Measurements from ENCODE around the gene C16orf95.
"Not testable (repeated sequence)": the region's sequence is repeated elsewhere in the genome, so short reads cannot be mapped to it uniquely, and the experiment has no call there.

Gene C16orf95, protein sequence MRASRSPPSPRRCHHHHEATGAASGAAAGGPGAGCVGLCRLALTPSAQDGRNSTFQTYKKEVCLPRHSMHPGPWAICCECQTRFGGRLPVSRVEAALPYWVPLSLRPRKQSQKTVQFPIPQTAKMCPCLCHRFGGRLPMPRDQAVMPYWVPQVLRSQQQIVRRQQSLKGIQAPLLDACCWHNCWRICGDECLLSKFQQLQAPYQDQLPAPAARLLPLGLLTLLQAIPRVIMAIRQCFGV

GRCh38 chr16:87316923-87317749 lies at the start of gene C16orf95:
C16orf95 (minus strand) TSS chr16:87317392; CDS start chr16:87317242, 150 bp downstream.
- peak; percentile 86 for DNase-seq

DNA sequence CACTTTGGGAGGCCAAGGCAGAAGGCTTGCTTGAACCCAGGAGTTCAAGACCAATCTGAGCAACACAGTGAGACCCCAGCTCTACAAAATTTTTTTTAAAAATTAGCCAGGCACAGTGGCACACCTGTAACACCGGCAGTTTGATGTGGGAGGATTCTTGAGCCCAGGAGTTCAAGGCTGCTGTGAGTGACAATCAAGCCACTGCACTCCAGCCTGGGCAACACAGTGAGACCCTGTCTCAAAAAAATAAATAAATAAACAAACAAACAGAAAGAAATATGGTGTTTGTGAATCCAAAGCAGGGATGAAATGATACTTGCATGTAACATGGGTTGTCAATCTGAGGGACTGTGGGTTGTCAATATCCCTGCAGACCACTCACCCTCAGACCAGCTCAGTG lies 49.7 kb upstream of the C16orf95 start:
- DNase-seq = no peak

GRCh38 chr16:87366288-87366687 lies 49.1 kb upstream of the C16orf95 start:
- DNase-seq = no peak

- DNase-seq = no peak
These were observed 48.0 kb upstream of the C16orf95 start for GRCh38 chr16:87365021-87365713.

DNA sequence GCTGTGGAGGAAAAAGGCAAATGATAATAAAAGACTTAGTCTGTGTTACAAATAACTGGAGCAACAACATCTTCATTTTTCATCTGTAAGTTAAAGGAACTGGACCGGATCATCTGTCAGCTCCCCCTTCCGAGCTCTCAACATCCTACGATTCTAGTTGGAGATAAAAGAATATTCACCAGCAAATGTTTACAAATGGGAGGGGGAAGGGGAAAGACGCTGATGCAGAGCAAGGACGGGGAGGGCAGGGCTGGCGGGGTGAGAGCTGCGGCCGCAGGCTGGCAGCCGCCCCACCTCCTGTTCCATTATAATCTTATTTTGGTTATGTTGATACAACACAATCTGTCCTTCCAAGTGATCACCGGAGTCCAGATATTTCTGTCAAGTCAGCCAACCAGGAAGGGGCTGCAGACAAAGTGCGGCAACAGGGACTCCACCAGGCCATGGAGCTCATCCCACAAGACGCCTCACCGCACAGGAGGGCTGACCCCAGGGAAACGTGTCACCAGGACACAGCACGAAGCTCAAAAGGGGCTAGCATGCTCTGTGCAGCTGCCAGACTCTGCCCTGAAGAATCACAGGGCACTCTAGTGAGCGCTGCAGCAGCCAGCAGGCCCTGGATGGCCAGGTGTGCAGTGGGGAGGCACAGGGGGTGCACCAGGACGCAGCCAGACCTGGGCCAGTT lies 46.7 kb upstream of the C16orf95 start:
- no peak for DNase-seq

GRCh38 chr16:87362828-87363559 lies 45.8 kb upstream of the C16orf95 start:
- not testable (repeated sequence) for DNase-seq

DNA sequence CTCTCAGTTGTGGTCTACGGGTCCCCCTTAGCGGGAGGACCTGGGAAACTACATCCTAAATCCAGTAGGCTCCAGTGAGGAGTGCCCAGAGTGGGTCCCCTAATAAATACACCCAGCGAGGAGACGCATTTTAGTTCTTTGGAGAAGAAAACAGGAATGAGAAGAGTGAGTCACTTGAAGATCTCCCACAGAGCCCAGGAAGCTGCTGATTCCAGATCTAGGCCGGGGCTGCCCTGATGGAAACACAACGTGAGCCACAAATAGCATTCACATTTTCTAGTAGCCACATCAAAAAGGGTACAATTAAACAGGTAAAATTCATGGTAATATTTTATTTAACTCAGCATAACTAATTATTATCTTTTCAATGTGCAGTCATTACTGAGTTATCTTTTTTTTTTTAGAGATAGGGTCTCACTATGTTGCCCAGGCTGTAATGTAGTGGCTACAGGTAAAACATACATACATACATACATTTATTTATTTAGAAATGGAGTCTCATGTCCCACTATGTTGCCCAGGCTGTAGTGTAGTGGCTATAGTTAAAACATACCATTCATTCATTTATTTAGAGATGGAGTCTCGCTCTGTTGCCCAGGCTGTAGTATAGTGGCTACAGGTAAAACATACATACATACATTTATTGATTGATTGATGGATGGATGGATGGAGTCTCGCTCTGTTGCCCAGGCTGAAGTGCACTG lies 44.9 kb upstream of the C16orf95 start:
- no peak for DNase-seq

DNA sequence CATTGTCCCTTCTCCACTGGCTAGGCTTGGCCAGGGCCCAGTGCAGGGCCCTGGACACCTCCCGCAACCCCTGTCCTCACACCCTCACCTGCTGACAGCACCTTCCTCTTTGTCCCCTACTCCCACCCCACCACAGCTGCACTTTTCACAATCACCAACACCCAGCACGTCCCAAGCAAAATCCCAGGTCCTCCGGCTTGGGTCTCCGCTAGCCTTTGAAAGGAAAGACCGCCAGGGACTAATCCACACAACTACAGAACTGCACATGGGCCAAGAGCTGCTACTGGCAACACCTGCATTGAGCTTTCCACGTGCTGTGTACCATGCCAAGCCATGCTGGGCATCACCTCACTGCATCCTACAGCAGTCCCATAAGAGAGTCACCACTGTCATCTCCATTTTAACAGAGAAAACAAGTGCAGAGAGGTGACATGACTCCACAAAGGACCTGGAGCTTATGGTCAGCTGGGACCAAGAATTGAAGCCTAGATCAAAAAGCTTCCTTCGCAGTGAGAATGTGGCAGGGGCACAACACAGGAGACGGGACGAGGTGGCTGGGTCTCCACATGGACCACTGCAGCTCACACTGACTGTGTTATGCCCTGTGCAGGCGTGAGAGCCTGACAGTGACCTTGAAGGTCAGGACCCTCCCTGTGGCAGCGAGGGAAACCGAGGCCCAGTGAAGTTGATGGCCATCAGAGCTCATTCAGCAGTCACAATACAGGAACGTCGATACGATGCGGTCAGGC lies 43.8 kb upstream of the C16orf95 start:
- no peak for DNase-seq

DNA sequence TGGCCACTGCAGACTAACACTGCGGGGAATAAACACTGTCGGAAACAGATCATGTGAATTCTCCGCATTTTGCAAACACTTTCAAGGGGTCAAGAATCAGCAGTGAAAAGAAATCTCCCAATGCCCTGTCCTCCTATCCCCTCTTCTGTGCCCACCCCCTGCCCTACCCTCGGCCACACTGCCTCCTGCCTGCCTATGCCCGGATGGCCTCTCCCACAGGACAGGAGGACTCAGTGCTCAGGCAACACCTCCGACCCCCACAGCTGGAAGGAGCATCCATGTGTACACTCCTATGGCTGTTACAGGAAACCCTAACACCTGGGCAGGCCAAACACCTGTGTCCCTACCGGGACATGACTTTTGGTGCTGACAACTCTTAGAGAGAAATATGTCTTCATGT lies 41.9 kb upstream of the C16orf95 start:
- no peak for DNase-seq

DNA sequence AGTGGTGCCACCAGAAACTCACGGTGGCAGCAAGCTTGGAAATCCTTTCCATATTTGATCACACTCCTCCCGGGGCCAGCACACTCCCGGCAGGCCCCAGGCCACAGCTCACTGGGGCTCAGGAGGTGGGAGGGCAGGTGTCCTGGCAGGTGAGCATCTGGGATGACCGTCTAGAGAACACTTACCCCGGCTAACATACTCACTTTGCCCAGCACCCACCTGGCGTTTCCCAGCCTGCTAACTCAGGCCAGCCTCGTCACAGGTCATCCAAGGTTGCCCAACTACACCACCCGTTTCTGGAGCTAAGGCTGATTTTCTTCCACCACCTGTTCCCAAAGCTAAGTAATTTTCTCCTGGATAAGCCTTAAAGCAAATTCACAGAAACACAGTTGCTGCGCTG lies 41.5 kb upstream of the C16orf95 start:
- DNase-seq = no peak

DNA sequence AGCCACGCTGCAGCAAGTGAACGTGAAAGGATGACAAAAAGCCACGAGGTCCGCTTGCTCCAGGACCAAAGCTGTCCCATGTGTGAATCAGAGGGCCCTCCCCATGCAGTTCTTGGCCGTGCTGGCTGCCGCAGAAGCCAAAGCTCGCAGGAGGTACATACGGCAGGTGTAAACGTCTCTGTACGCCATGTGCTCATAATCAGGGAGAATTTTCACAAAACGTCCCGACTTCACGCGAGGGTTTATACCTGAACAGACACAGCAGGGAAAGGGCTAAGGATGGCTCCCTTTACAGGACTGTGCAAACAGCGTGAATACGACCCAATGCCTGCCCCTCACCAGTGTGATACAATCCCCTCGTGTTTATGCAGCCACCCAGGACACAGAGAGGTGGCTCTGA lies 41.1 kb upstream of the C16orf95 start:
- DNase-seq = no peak

GRCh38 chr16:87356491-87356853 lies 39.3 kb upstream of the C16orf95 start:
- no peak for DNase-seq

DNA sequence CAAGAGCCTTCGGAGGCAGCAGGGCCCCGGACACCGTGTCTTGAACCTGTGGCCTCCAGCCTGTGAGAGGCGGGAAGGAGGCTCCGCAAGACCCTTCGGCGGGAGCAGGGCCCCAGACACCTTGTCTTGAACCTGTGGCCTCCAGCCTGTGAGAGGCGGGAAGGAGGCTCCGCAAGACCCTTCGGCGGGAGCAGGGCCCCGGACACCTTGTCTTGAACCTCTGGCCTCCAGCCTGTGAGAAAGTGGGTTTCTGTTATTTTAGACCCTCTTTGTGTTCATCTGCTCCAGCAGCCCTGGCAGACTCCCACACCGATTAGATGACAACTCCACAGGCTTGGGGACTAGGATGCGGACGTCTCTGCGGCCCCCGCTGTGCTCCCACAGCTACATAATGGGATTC lies 36.4 kb upstream of the C16orf95 start:
- no peak for DNase-seq

GRCh38 chr16:87352818-87353217 lies 35.6 kb upstream of the C16orf95 start:
- DNase-seq = no peak

GRCh38 chr16:87351320-87351698 lies 34.1 kb upstream of the C16orf95 start:
- DNase-seq = no peak

- no peak for DNase-seq
These were observed 33.6 kb upstream of the C16orf95 start for GRCh38 chr16:87350681-87351319.

DNA sequence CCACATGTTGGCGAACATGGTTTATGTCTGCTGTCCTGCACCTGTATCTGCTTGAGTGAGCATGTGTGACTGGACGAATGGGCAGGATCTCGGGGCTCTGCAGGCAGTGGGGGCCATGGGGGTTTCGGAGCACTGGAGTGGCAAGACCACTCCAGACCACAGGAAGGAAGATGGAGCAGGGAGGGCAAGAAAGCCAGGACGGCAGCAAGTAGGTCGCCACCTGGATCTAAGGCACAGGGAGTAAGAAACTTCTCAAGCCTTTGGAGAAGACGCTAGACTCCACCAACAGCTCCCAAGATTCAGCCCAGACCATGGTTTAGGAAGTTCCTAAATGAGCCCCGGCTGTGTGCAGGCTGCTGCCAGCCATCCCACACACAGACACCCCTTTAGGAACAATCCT lies 32.8 kb upstream of the C16orf95 start:
- no peak for DNase-seq

DNA sequence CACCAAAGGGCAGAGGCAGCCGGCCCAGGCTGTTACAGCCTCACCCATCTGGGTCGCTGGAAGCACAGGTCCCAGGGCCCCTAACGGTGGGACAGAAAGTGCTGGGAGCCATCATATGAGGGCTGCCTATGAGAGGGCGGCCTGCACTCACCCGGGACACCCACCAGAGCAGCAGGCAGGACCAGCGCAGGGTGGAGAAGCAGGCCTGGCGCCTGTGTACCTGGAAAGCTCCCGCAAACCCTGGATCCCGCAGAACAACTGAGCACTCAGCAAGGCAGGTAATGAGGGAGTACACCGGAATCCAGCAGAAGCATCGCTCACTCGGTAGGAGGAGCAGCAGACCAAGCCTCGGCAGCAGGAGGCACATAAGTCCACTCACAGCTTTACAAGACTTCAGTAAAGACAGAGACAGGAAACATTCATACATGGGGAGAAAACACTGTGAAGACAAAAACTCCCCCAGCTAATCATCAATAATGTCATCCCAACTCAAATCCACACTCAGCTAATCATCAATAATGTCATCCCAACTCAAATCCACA lies 31.5 kb upstream of the C16orf95 start:
- no peak for DNase-seq

DNA sequence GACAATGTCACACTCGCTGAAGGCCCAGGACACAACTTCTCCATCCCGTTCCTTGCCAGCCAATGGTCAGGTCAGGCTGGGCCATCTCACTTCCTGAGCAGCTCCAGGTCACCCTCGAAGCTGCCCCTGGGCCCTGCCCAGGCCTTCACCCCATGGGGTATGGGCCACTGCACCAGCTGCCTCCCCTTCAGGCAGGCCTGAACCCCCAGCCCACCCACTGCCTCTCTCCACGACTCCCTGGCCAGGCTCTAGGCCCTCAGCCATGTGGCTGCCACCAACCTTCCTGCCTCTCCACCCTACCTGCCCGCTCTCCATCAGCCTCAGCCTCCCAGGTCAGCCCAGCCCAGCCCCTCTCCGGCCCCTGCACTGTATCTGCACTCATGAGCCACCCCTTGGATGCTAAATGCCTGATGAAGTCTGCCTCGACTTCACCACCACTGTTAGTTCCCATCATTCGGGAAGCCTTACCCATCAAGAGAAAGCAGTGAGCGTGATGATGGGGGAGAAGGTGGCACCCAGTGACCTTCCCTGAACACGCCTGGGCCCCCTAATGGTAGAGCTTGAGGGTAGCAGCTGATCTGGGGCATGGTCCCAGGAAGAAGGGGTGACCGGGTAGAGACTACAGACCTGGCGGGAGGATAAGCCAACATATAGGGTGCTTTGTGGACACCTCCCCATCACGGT lies 30.9 kb upstream of the C16orf95 start:
- DNase-seq = no peak
